COLO668 (cell line): ENCODE results near the gene PAX1.
A peak's percentile ranks its signal among the peaks of the same experiment; 100 is the strongest.

Source experiments
- DNase-seq: peaks from one replicate; lab custom pipeline; 2025; ENCODE audit not compliant: unreplicated experiment; lab: John Stamatoyannopoulos, UW

PAX1 gene

DNA sequence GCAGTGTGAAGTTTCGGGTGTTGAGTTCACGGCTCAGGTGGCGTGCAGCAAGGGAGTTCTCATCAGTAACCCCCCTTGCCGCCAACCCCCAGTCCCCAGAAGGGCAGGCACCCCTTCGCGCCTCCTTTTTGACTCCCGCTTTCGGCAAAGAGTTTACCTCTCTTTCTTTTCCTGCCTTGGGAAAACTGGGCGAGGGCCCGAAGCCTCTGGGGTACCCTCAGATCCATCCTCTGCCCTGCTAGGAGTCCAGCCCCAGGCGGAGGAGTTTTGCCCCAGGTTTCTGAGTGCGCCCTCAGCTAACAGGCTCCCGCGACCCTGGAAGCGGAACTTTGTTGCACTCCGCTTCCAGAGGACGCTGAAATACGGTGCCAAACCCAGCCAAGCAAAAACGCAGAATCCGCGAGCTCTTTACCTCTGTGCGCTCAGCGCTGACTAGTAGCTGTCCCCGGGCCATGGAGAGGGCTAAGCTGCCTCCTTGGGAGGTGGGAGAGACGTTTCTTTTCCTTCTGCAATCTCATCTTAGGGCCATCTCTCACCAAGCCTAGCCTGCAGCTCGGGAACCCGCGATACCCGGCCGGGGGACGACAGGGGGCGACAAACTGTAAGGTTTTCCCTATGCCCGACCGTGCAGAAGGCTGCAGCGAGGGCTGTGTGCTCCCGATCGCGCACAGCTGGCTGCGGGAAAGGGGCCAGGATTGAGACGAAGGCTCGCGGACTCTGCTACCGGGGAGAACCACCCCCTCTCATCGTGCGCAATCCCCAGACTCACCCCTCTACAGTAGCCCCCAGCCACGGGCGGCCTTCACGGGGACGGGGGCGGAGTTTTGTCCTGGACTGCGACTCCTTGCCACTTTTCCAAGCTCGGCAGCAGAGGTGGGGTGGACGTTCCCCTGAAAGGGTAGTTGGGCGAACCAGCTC lies 2.7 kb upstream of the PAX1 start:
- DNase-seq: peak; percentile 65

DNA sequence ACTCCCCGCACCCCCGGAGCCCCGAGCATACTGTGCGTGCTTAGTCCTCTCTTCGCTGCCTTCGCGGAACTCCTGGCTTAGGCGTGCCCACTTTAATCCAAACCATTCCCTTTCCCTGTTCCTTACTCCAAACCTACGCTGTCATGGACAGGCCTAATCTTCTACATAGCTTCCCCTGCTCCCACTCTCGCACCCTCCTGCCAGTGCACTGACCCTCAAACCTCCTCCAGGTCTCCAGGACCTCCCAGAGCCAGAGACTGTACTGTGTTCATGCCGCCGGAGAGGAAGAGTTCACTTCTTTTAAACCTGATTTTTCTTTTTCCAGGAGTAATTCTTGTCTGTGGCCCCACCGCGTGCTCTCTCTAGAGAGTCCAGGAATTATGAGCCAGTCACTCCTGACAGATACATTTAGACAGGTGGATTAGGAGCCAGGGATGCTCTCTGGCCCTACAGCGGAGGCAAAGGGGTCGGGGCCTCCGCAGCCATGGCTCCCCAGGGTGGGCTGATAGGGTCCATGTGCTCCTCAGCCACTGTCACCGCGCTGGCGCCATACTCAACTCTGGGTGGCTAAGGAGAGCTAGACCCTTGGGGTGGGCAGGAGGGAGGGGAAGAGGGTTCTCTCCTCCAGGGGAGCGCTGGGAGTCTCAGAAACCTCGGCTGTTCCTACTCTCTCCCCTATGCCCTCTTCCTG lies 1.6 kb upstream of the PAX1 start:
- no peak for DNase-seq

DNA sequence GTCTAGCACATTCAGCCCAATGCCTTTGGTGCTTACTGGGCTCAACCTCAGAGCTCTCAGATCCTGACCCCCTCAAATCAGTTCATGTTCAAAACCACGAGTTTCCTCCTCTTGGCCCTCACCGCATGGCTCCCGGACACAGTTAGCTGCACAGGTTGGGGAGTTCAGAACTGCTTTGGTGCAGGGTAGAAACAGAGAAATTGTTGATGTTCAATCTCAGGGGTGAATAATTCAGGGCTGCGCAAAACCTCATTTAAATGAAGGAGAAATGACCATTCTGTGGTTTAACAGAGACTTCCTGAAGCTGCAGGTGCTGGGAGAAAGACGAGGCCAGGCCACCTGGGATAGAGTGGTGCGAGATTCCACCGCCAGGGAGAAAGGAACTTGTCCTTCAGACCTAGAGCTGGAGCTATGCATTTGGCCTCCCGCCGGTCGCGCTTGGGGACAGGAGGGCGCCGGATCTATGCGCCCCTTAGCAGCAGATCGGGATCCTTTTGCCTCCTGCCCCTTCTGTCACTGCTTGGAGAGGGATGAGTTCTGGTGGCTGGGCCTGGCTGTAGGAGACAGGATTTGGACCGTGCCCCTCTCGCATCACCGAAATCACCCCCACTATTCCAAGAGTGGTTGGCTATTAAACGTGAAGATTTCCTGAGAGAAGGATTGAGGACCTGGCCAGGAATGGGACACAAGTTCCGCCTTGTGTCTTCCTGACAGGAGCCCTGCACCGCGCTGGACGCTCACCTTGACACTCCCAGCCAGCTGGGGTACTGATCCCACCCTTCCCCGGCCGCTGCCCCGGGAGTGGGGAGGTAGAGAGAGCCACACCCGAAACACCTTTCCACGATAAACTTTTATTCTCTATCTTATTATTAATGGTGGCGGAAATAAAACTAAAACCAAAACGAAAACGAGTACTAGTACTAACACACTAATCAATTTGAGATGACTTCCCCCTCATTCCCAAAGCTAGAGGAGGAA lies 767 bp upstream of the PAX1 start:
- no peak for DNase-seq

DNA sequence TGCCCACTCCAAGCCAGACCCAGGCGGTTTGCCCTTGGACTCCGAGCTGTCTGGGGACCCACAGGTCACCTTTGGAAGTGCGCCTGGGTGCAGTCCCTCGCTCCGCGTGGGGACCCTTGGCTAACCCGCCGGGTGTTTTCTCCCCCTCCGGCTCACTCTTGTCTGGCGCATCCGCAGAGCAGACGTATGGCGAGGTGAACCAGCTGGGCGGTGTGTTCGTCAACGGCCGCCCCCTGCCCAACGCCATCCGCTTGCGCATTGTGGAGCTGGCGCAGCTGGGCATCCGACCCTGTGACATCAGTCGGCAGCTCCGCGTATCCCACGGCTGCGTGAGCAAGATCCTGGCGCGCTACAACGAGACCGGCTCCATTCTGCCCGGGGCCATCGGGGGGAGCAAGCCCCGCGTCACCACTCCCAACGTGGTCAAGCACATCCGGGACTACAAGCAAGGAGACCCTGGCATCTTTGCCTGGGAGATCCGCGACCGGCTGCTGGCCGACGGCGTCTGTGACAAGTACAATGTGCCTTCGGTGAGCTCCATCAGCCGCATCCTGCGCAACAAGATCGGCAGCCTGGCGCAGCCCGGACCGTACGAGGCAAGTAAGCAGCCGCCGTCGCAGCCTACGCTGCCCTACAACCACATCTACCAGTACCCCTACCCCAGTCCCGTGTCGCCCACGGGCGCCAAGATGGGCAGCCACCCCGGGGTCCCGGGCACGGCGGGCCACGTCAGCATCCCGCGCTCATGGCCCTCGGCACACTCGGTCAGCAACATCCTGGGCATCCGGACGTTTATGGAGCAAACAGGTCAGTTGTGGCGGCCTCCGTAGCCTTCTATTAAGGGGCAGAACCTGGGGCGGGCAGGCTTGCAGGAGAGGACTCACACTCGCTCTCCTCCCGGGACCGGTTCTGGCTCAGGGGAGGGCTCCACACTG lies 1.1 kb downstream of the PAX1 start:
- no peak for DNase-seq

DNA sequence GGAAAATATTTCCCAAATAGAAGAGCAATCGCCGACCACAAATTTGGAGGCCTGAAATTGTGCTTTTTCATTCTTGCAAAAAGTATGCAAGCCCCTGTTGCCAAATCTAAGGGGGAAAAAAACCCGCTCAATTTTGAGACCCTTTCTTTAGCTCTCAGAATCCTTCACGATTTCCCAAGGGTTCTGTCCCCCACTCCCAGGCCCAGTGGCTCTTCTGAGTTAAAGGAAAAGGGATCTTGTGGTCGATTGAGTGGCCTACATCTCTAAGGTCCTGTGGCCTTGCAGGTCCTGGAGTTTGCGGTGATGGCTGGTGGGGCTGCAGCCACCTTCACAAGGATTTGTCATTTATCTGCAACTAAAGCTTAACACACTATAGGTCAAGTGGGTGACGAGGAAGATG lies 1.8 kb downstream of the PAX1 start:
- no peak for DNase-seq

DNA sequence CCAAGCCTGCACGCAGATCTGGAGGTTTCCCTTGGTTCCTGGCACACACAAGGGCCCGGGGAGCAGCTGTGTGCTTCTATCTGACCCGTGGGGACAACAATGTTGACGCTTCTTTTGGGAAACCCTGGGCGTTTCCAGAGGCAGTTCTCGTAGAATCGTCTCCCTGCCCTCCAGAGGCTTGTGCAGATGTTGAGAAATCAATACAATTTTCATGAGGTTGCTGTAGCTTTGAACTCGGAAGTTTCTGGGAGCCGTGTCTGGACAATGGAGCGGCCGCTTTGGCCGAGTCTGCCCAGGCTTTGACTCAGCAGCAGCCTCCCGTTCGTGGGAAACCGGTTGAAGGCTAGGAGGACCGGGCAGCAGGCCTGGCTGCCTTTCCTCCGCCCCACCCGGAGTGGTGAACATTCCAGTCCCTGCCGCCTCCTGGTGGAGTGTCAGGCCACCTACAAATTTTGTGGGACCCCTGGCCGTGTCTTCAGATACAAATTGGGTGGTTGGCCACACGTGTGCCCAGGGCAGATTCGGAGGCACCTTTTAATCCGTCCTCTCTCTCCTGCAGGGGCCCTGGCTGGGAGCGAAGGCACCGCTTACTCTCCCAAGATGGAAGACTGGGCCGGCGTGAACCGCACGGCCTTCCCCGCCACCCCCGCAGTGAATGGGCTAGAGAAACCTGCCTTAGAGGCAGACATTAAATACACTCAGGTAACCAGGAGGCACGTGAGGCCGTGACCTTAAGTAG lies 2.7 kb downstream of the PAX1 start:
- DNase-seq: no peak

DNA sequence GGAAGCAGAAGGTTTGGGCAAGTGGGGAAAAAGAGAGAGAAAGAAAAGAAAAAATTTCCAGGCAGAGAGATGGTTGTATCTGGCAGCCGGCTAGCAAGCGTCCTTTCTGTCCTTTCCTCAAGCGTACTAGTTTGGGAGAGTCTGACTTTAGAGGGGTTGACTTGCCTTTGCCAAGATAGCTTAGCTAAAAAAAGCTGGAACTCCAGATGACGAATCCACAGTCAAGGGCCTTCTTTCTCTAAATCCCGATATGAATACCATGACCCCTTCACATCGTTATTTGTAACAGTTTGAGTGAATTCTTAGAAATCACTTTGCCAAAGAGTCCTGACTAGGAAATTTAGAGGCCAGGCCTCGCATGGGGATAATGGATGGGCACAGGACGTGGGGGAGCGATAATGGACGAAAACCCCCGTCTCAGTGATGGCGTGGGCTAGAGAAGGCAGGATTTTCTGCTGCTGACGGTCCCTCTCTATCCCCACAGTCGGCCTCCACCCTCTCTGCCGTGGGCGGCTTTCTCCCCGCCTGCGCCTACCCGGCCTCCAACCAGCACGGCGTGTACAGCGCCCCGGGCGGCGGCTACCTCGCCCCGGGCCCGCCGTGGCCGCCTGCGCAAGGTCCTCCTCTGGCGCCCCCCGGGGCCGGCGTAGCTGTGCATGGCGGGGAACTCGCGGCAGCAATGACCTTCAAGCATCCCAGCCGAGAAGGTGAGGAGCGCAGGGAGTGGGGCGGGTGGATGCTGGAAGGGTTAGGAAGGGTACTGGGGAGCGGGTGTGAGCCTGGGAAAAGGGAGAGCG lies 3.5 kb downstream of the PAX1 start:
- no peak for DNase-seq

DNA sequence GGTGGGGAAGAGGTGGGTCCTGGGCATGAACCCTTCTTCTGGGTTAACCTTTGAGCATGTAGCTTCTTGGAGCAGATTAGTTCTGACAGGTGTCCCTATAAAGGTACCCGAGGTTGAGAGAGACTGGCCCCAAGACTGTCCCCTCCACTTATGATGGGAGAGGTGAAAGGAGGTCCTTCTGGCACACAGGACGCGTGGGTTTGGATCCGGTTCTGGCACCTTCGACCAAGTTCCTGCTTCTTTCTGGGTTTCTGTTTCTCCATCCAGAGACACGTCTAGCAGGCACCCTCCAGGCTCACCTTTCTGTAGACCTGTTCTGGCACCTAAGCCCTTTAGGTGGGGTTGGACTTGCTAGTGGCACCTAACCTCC lies 4.1 kb downstream of the PAX1 start:
- no peak for DNase-seq

DNA sequence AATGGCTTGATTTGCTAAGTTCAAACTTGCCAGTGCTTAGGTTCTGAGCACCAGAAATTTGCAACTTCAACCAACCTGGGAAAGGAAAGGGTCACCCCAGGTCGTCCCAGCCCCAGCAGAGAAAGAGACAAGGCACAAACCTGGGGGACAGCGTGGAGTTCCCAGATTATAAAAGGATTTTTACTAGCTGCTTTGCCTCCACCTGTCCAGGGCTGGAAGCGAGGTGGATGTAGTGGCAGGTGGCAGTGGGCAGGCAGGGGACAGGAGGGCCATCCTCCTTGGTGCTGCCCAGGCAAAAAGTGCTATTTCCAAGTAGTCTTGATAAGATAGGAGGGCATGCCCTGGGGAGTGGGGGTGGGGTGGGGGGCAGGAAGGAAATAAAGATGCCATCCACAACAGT lies 4.9 kb downstream of the PAX1 start:
- no peak for DNase-seq

DNA sequence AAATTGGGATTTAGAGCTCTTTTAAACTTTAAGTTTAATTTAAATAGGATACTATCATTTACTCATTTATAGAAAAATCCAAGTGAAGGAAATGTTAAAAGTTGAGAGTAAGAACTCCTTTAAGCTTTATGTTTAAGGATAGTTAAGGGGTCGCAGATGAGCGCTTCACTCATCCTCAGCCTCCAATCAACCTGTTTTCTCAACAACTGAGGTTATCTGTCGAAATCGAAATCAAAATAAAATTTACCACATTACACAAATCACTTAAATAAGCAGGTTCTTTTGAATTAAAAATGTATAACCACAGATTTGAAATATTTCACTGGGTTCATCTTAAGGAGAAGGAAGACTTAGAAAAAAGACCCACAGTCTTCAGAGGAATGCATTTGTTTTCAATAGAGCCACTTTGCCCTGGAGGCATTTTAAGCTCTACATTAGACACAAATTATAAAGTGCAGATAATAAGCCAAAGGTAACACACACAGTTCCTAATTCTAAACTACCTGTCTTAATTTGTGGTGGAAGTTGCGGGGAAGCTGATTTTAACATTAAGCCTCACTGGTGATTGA lies 5.5 kb downstream of the PAX1 start:
- DNase-seq: no peak

DNA sequence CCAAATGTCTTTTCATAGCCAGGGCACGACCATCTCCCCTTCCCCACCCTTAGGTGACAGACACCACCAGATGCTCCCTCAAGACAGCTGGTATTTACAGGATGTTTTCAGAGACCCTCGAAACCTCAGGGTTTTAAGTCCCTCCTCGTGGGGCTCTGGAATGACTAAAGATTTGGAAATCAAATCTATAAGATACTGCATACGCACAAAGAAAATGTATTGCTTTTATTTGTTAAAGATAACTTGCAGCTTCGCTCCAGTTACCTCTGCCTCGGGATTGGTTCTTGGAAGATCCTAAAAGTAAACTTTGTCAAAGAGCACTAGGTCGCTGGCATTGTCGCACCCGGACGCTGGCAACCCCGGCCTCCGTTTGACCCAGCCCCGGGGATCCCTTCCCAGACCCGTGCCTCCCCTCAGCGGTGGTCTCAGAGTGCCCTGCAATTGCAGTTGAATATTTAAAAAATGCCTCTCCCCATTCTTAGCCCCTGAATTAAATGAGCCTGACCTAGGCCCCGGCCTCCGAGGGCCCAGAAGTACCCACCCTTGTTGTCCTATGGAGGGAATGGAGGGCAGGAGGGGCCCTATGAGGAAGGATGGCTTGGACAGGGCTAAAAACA lies 7.1 kb downstream of the PAX1 start:
- no peak for DNase-seq

DNA sequence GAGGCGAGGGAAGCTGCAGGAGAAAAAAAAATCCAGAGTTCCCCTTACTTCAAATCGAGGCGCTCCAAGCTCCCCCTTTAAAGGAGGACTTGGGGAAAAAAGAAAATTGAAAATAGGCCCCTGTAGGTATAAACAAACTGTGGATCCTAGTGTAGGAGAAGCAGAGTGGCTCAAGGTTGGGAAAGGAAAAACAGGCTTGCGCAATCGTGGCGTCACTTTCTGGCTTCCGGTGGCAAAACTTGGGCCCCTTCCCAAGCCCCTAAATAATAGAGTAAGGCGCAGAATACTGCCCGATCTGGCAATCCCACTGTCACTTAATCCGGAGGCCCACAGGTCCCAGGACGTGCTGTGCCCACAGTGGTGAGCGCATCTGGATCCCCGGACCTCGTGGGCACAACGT lies 8.0 kb downstream of the PAX1 start:
- no peak for DNase-seq

DNA sequence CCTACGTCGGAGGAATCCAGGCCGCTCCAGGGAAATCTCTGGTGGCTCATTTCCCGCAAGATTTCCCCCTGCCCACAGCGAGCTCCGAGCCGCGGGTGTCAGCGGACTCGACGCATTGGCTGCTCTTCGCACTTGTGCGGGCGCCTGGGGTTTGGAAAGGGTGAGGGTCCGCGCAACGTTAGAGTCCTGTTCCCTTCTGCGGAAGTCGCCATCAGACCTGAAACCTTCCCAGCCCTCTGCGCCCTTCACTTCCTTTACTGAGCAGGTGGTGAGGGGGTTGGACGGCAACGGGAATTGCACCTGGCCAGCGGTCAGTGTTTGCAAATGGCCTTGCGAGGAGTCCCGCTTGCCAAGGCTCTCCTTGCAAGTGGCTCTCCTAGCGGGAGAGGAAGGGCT lies 8.4 kb downstream of the PAX1 start:
- DNase-seq: no peak

DNA sequence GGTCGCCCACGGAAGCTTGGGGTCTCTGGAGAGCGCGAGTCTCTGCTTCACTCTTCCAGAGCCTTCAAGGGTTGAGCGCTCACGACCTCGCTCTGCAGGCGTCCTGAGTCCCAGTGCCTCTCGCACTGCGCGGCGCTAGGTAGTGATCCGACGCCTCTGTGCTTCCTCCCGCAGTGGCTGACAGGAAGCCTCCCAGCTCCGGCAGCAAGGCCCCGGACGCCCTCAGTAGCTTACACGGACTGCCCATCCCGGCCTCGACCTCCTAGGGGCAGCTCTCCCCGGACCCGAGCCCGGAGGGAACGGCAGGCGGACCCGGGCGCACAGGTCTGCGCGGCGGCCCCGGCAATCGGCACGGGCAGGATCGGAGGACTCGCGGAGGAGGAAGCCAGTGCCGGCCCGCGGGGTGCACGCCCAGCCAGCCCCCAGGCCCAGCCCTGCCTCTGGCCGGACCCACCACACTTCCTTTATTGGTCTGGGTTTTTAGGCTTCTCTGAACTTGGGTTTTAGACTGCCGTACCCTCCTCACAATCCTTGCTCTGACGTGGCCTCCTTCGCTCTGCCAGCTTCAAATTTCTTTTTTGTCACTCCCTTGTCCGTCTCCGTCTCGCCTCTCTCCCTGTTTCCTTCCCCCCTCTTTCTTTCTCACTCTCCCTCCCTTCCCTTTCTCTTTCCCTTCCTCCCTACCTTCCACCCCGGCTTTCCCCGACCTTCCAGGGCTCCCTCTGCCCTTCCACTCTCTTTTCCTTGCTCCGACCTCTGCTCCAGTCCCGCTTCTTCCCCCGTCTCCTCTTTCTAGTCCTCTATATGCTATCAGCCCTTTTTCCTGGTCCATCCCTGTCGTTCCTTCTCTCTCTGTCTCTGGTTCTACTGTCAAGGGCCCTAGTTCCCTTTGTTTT lies 9.1 kb downstream of the PAX1 start:
- no peak for DNase-seq

DNA sequence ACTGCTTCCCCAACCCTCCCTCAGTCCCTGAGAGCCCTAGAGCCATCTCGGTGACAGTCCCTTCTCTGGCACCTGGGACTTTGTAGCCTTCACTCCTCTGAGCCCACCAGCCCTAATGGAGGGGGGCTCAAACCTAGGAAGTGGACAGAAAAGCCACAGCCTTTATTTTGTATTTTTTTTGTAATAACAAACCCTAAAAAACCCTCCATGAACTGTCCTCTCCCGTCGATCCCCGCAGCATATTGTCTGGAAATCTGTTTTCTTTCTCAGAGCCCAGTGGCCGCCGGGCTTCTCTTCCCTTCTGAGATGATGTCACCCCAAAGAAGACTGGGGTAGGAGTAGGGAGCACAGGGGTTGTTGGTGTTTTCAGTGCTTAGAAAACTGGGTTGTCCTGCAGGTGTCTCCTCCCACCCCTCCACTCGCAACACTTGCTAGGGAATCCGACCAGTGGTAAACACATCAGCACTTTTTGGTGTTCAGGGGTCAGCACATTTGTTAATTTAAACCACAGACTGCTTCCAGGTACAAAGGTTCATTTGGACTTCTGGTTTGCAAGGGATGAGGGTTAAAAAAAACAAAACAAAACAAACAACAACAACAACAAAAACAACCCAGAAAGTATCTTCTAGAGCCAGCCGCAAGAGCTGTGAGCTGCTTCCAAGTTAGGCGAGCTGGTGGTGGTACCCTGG lies 9.9 kb downstream of the PAX1 start:
- no peak for DNase-seq

DNA sequence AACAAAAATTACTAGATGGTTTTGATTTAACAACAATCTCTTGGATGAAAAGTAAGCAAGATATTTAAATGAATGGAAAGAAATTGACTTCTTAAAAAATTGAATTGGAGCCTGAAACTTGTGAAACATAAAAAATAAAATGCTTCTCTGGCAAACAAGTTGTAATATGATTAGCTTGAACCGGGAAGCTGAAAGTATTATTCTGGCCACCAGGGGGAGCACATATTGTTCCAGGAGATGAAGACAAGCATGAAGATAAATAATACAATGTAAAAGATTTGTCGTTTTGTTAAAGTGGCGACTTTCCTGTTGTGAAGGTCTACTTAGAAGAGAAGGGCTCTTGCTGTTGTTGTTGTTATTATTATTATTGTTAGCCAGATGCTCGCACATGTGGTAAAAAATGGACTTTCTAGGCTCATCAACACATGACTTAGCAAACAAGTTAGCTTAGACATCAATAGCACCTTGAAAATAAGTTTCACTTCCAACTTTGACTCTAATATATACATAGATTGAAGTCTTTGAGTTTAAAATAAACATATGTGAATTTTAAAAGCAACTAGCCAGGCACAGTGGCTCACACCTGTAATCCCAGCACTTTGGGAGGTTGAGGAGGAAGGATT lies 14.2 kb downstream of the PAX1 start:
- DNase-seq: peak; percentile 66
